GM20000 (cell line): ENCODE measurements around the gene CD3D.

Experiments
- DNase-seq: peaks from one replicate; pipeline ENCODE4 v3.0.0; 2012; ENCODE audit warnings: low spot score
- CTCF ChIP-seq: IDR thresholded peaks from 2 replicates; pipeline ENCODE4 v1.5.1; 2012; ENCODE audit warnings: mild to moderate bottlenecking, control low read depth; ENCODE audit errors: extremely low read depth, missing control alignments

CD3D gene

DNA sequence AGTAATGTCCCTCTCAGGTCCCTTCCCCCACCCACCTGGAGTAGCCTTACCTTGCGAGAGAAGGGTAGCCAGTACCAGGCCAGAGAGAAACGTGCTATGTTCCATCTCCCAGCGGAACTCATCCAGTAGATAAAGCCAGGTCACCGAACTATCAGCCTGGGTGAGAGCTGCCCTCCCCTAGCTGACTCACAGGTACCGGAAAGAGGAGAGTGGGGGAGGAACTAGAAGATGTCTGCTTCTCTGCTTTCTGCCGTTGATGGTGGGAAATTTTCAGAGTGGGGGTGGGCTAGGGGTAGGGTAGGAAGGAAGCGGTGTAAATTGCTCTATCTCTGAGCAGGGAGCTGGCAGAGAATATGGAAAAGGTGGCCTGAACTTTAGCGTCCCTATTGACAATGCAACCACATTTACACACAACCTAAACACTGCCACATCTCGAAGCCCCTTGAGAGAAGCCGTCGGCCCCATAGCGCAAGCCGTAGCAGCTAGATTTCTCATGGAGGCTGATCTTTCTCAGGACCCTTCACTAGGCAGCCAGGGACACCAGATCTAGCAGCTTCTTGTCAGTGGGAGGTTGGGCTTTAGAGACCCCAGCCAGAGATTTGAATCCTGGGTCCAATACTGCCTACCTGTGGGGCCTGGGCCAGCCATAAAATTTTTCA lies at the start of gene CD3D:
Gene CD3D (minus strand): TSS at position 203 of the 659 bp plus-strand sequence. CDS start 98 bp downstream, at position 105.
- no peak for DNase-seq
- no peak for TF ChIP-seq CTCF

DNA sequence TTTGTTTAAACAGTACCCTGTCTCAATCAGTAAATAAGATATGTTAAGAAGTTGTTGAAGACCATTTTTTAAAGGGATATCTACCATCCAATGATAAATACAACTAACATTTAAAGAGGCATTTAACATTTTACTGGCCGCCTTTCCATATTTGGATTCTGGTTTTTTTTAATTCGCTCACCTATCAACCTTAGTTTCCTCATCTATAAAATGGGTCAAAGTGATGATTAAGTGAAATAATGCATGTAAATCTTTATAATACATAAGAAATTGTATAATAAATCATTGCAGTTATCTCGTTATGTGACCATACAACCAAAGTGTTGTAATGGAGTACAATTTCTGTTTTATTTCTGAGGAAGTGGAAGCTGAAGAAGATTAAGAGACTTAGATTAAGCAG lies 41.2 kb upstream of the CD3D start:
- TF ChIP-seq CTCF, result no peak
- no peak for DNase-seq

GRCh38 chr11:118382954-118383353 lies 40.4 kb upstream of the CD3D start:
- TF ChIP-seq CTCF, result no peak
- DNase-seq, result no peak

- no peak for TF ChIP-seq CTCF
- DNase-seq, result no peak
These were observed 38.1 kb upstream of the CD3D start for GRCh38 chr11:118380571-118380970.

DNA sequence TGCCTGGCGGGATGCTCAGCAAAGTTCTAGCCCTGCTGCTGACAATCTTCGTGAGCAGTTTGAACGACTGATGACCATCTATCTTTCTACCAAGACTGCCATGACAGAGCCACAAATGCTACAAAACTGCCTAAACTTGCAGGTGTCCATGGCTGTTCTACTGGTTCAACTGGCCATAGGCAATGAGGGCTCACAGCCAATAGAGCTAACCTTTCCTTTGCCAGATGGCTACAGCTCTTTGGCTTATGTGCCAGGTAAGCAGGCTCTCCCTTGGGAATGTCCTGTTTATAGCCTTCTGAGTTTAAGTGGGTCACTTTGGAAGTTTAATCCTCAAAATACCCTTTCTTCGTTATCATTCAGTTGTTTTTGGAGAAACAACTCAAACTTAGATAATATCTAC lies 37.0 kb upstream of the CD3D start:
- TF ChIP-seq CTCF, result no peak
- no peak for DNase-seq

- no peak for DNase-seq
- TF ChIP-seq CTCF, result no peak
These were observed 33.5 kb upstream of the CD3D start for GRCh38 chr11:118375978-118376377.

- no peak for TF ChIP-seq CTCF
- no peak for DNase-seq
These were observed 32.2 kb upstream of the CD3D start for GRCh38 chr11:118374729-118375128.
